Bone marrow (tissue), 2 donors: ENCODE results near the gene PHF14.
"Not testable (repeated sequence)": the region's sequence is repeated elsewhere in the genome, so short reads cannot be mapped to it uniquely, and the experiment has no call there.

ENCODE experiments used
- DNase-seq, 2 donors: peaks; one replicate each; lab custom pipeline; 2025; lab: John Stamatoyannopoulos, UW

The PHF14 gene

GRCh38 chr7:10977113-10977512, 3.4 kb downstream of the PHF14 start:
- no peak for DNase-seq

- DNase-seq = no peak
These were observed 7.6 kb downstream of the PHF14 start for GRCh38 chr7:10981317-10981716.

GRCh38 chr7:10990748-10991147, 17.1 kb downstream of the PHF14 start:
- not testable (repeated sequence) for DNase-seq

GRCh38 chr7:10995482-10996166, 22.0 kb downstream of the PHF14 start:
- not testable (repeated sequence) for DNase-seq

- no peak for DNase-seq
These were observed 25.5 kb downstream of the PHF14 start for GRCh38 chr7:10998996-10999757.

GRCh38 chr7:11005202-11005601, 31.5 kb downstream of the PHF14 start:
- no peak for DNase-seq

- no peak for DNase-seq
These were observed 32.6 kb downstream of the PHF14 start for GRCh38 chr7:11006291-11006690.

- no peak for DNase-seq
These were observed 36.0 kb downstream of the PHF14 start for GRCh38 chr7:11009631-11010030.

- DNase-seq = no peak
These were observed 47.8 kb downstream of the PHF14 start for GRCh38 chr7:11021468-11021867.

- no peak for DNase-seq
These were observed 53.0 kb downstream of the PHF14 start for GRCh38 chr7:11026452-11027359.

- no peak for DNase-seq
These were observed 62.0 kb downstream of the PHF14 start for GRCh38 chr7:11035661-11036060.

GRCh38 chr7:11039974-11040373, 66.3 kb downstream of the PHF14 start:
- DNase-seq = no peak

GRCh38 chr7:11054033-11054432, 80.4 kb downstream of the PHF14 start:
- no peak for DNase-seq

GRCh38 chr7:11060893-11061292, 87.2 kb downstream of the PHF14 start:
- DNase-seq = no peak

- no peak for DNase-seq
These were observed 88.4 kb downstream of the PHF14 start for GRCh38 chr7:11062110-11062509.

- no peak for DNase-seq
These were observed 95.9 kb downstream of the PHF14 start for GRCh38 chr7:11069591-11069990.

- DNase-seq = no peak
These were observed 104.1 kb downstream of the PHF14 start for GRCh38 chr7:11077816-11078215.

- no peak for DNase-seq
These were observed 104.7 kb downstream of the PHF14 start for GRCh38 chr7:11078247-11078834.

- DNase-seq = no peak
These were observed 106.2 kb downstream of the PHF14 start for GRCh38 chr7:11079907-11080306.

GRCh38 chr7:11082121-11082520, 108.4 kb downstream of the PHF14 start:
- no peak for DNase-seq

GRCh38 chr7:11082552-11083213, 109.0 kb downstream of the PHF14 start:
- DNase-seq = no peak

- DNase-seq = no peak
These were observed 109.5 kb downstream of the PHF14 start for GRCh38 chr7:11083214-11083568.
